Ectodermal cell (in vitro differentiated cells): Measurements from ENCODE around the gene SLC4A9.
A peak's percentile ranks its signal among the peaks of the same experiment; 100 is the strongest.
"Not testable (repeated sequence)": the region's sequence is repeated elsewhere in the genome, so short reads cannot be mapped to it uniquely, and the experiment has no call there.

Experiments used
- H3K27ac ChIP-seq: 2 replicates; pipeline ENCODE4 v1.7.0; 2013; ENCODE audit warnings: mild to moderate bottlenecking, low read depth, low read length; ENCODE audit not compliant: insufficient read depth, poor library complexity, severe bottlenecking
- H3K27me3 ChIP-seq: 2 replicates; pipeline ENCODE4 v1.7.0; 2013; ENCODE audit warnings: mild to moderate bottlenecking, low read length; ENCODE audit not compliant: insufficient read depth, control insufficient read depth, poor library complexity, severe bottlenecking
- H3K36me3 ChIP-seq: one replicate; pipeline ENCODE4 v1.7.0; 2013; ENCODE audit warnings: low read length; ENCODE audit not compliant: control insufficient read depth, insufficient read depth
- H3K4me1 ChIP-seq: one replicate; pipeline ENCODE4 v1.7.0; 2013; ENCODE audit warnings: low read length; ENCODE audit not compliant: control insufficient read depth, insufficient read depth
- H3K4me3 ChIP-seq: 2 replicates; pipeline ENCODE4 v1.7.0; 2013; ENCODE audit warnings: low read depth, low read length, control low read depth; ENCODE audit not compliant: insufficient read depth
- H3K9me3 ChIP-seq: 2 replicates; pipeline ENCODE4 v1.7.0; 2013; ENCODE audit warnings: mild to moderate bottlenecking, low read length, moderate library complexity; ENCODE audit not compliant: control insufficient read depth
- WGBS, 2 experiments: methylation state at CpG; one replicate each; pipeline ENCODE4 v1.1.7; 2013; ENCODE audit warnings: missing lambda C conversion rate in 2 of 2; 5-methylcytosine and 5-hydroxymethylcytosine counted together

SLC4A9 gene

GRCh38 chr5:140338908-140339307 lies 21.1 kb upstream of the SLC4A9 start:
- H3K4me3 ChIP-seq = no peak overlapping the region
- H3K9me3 ChIP-seq = no peaks in the 10 kb centered on the region
- no peaks in the 10 kb centered on the region for H3K36me3 ChIP-seq
- no peaks in the 10 kb centered on the region for H3K4me1 ChIP-seq
- H3K27ac ChIP-seq = no peak overlapping the region
- 96% methylated on average over 2 of the region's 2 CpGs for WGBS, 2 experiments
- no peaks in the 10 kb centered on the region for H3K27me3 ChIP-seq

GRCh38 chr5:140339636-140340035 lies 20.4 kb upstream of the SLC4A9 start:
- Histone ChIP-seq H3K36me3 (no peaks in the 10 kb centered on the region), H3K27ac (no peak overlapping the region), H3K4me1 (no peaks in the 10 kb centered on the region), H3K4me3 (no peak overlapping the region), H3K9me3 (no peaks in the 10 kb centered on the region), H3K27me3 (peaks cover 5% of the 10 kb centered on the region)
- 88 to 89% methylated on average over 4 of the region's 4 CpGs for WGBS, 2 experiments

- Histone ChIP-seq H3K4me1 (peaks cover 5% of the 10 kb centered on the region), H3K9me3 (no peaks in the 10 kb centered on the region), H3K4me3 (no peak overlapping the region), H3K36me3 (no peaks in the 10 kb centered on the region), H3K27me3 (peaks cover 15% of the 10 kb centered on the region), H3K27ac (no peak overlapping the region)
Observed at GRCh38 chr5:140340605-140341121, 19.3 kb upstream of the SLC4A9 start.

- H3K27ac ChIP-seq = no peak overlapping the region
- H3K4me1 ChIP-seq = peaks cover 6% of the 10 kb centered on the region
- H3K4me3 ChIP-seq = no peak overlapping the region
- WGBS, 2 experiments = 94% methylated on average over 5 of the region's 5 CpGs
- H3K9me3 ChIP-seq = no peaks in the 10 kb centered on the region
- peaks cover 18% of the 10 kb centered on the region for H3K27me3 ChIP-seq
- no peaks in the 10 kb centered on the region for H3K36me3 ChIP-seq
Observed at GRCh38 chr5:140341591-140341990, 18.4 kb upstream of the SLC4A9 start.

- H3K27ac ChIP-seq = no peak overlapping the region
- H3K36me3 ChIP-seq = no peaks in the 10 kb centered on the region
- H3K9me3 ChIP-seq = no peaks in the 10 kb centered on the region
- WGBS, 2 experiments = 87% methylated on average over 4 to 5 of the region's 6 CpGs
- peaks cover 18% of the 10 kb centered on the region for H3K27me3 ChIP-seq
- no peak overlapping the region for H3K4me3 ChIP-seq
- H3K4me1 ChIP-seq = peaks cover 6% of the 10 kb centered on the region
Observed at GRCh38 chr5:140342287-140342686, 17.7 kb upstream of the SLC4A9 start.

GRCh38 chr5:140342896-140343295 lies 17.1 kb upstream of the SLC4A9 start:
- Histone ChIP-seq H3K27me3 (peaks cover 18% of the 10 kb centered on the region), H3K4me3 (no peak overlapping the region), H3K27ac (no peak overlapping the region), H3K4me1 (peaks cover 6% of the 10 kb centered on the region), H3K36me3 (no peaks in the 10 kb centered on the region), H3K9me3 (no peaks in the 10 kb centered on the region)
- 82 to 86% methylated on average over 1 of the region's 1 CpG for WGBS, 2 experiments

- not testable (repeated sequence) for H3K27ac ChIP-seq, H3K4me1 ChIP-seq
Observed at GRCh38 chr5:140343849-140344248, 16.1 kb upstream of the SLC4A9 start.

GRCh38 chr5:140344683-140345423 lies 15.1 kb upstream of the SLC4A9 start:
- H3K4me3 ChIP-seq = no peak overlapping the region
- WGBS, 2 experiments = 66 to 73% methylated on average over 4 of the region's 4 CpGs

More at GRCh38 chr5:140343849-140344248, 16.1 kb upstream of the SLC4A9 start:
- H3K27me3 ChIP-seq = peaks cover 18% of the 10 kb centered on the region
- not testable (repeated sequence) for H3K4me3 ChIP-seq, H3K36me3 ChIP-seq, H3K9me3 ChIP-seq
- 91 to 95% methylated on average over 8 of the region's 8 CpGs for WGBS, 2 experiments

GRCh38 chr5:140345919-140346347 lies 14.1 kb upstream of the SLC4A9 start:
- WGBS, 2 experiments = 3% methylated on average over 35 of the region's 35 CpGs

More at GRCh38 chr5:140344683-140345423, 15.1 kb upstream of the SLC4A9 start:
- H3K4me1 ChIP-seq = peaks cover 6% of the 10 kb centered on the region
- no peak overlapping the region for H3K27ac ChIP-seq
- H3K27me3 ChIP-seq = peaks cover 18% of the 10 kb centered on the region
- H3K9me3 ChIP-seq = no peaks in the 10 kb centered on the region
- H3K36me3 ChIP-seq = no peaks in the 10 kb centered on the region

GRCh38 chr5:140346348-140347221 lies 13.4 kb upstream of the SLC4A9 start, which contains the start of gene HBEGF:
Gene HBEGF, minus strand, starts transcription at chr5:140346603. Its CDS starts 275 bp downstream, at chr5:140346328.
- Histone ChIP-seq H3K9me3 (no peaks in the 10 kb centered on the region), H3K4me1 (peaks cover 6% of the 10 kb centered on the region), H3K36me3 (no peaks in the 10 kb centered on the region), H3K27me3 (peaks cover 18% of the 10 kb centered on the region), H3K27ac (peak within 1 kb of the TSS; percentile 4), H3K4me3 (peak within 1 kb of the TSS; percentile 65)
- WGBS, 2 experiments = 4% methylated on average over 69 to 72 of the region's 72 CpGs

More at GRCh38 chr5:140345919-140346347, 14.1 kb upstream of the SLC4A9 start:
- no peaks in the 10 kb centered on the region for H3K36me3 ChIP-seq
- peak overlapping the region; percentile 65 for H3K4me3 ChIP-seq
- no peaks in the 10 kb centered on the region for H3K9me3 ChIP-seq
- H3K27me3 ChIP-seq = peaks cover 18% of the 10 kb centered on the region
- H3K27ac ChIP-seq = peak overlapping the region; percentile 4
- peaks cover 6% of the 10 kb centered on the region for H3K4me1 ChIP-seq
